Inferior parietal cortex (tissue), 1 donor: ENCODE data around the gene VPS35L.
"Not testable (repeated sequence)": the region's sequence is repeated elsewhere in the genome, so short reads cannot be mapped to it uniquely, and the experiment has no call there.

ENCODE experiments used
- DNase-seq: peaks from one replicate; pipeline ENCODE4 v3.0.0-alpha.2; 2016; ENCODE audit errors: extremely low spot score

The VPS35L gene

DNA sequence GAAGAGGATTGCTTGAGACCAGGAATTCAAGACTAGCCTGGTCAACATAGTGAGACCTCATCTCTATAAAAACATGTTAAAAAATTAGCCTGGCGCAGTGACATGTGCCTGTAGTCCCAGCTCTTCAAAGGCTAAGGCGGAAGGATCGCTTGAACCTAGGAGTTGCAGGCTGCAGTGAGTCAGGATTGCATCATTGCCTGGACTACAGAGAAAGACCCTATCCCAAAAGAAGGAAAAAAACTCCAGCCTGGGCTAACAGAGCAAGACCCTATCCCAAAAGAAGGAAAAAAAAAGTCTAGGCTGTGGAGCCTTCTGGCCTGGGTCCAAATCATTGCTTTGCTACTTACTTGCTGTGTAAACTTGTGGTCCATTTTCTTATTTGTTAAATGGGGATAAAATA lies 26.8 kb upstream of the VPS35L start:
- DNase-seq = no peak

- peak; percentile 75 for DNase-seq
These were observed 22.9 kb upstream of the VPS35L start for GRCh38 chr16:19532601-19533000.

DNA sequence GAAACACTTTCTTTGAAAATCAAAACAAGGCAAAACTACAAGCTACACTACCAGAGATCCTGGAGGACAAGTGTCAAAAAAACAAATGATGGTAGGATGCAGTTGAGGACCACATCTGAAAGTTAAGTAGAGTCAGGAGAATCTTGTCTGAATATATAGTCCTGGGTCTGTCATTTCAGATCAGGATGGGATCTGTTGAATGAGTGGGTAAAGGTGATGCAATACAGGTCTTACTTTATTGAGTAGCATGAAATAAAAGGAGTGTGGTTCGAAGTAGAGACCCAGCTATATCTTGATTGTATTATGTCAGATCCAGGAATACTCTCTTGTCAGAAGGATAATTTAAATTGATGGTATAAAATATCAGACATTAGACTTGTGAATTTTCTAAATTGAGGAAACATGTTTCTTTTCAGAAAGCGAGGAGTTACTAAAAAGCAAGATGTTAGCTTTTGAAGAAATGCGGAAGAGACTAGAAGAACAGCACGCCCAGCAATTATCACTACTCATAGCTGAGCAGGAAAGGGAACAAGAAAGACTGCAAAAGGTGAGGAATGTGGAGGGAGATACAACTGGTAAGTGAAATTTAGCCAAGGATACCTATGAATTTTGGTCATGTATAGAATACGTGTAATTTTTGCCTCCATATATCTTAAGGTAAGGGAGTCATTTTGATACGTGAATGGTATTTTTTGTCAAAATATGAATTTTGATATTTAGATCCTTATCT lies 15.1 kb upstream of the VPS35L start:
- no peak for DNase-seq

DNA sequence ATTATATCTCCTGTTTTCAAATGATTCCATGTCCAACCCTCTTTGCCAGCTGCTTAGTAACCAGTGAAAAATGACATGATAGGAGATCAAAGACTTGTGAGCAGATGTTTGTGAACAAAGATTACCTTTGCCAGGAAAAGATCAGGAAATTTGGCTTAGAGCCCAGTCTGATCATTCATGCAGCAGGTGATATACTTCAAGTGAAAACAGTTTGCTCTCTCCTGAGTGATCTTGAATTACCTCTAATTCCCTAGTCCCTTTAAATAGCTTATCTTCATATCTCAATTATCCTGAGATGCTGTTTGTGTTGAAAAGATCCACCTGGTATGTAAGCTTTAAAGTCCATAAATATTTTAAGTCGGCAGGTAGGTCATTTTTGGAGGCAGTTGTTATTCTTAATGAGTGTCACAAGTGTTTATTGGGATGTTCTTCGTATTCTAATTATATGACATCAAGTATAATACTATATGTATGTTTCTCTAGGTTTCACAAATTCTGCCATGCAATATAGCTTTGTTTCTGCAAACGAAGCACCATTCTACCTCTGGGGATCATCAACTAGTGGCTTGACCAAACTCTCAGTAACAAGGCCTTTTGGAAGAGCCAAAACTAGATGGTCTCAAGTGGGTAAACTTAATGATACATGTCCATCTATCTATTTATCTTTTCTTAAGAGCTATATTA lies 13.2 kb upstream of the VPS35L start:
- DNase-seq = no peak

DNA sequence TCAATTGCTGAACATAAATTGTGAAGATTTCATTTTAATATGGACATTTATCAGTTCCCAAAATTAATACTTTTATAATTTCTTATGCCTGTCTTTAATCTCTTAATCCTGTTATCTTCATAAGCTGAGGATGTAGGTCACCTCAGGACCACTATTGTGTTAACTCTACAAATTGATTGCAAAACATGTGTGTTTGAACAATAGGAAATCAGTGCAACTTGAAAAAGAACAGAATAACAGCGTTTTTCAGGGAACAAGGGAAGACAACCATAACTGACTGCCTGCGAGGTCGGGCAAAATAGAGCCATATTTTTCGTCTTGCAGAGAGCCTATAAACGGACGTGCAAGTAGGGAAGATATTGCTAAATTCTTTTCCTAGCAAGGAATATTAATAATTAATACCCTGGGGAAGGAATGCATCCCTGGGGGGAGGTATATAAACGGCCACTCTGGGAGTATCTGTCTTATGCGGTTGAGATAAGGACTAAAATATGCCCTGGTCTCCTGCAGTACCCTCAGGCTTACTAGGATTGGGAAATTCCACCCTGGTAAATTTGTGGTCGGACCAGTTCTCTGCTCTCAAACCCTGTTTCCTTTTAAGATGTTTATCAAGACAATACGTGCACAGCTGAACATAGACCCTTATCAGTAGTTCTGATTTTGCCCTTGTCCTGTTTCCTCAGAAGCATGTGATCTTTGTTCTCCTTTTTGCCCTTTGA lies 12.1 kb upstream of the VPS35L start:
- not testable (repeated sequence) for DNase-seq

- DNase-seq = no peak
These were observed 7.4 kb upstream of the VPS35L start for GRCh38 chr16:19548144-19548543.

DNA sequence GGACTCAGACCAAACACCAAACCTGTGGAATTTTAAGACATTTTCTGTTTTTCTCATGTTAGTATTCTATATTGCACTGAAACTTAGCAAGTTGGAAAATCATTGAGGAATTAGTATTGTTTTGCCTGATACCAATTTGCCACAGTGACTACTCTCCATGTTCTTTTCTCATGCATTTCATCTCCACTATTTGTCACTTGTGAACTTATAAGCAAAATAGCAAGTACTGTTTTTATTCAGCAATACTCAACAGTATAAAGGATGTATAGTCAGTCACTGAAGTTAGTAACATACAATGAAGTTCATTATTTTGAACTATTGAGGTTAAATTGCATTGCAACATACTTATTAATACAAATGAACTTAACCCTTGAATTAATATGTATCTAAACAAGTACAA lies 5.8 kb upstream of the VPS35L start:
- DNase-seq = no peak

GRCh38 chr16:19555938-19556771 lies 652 bp downstream of the VPS35L start:
- no peak for DNase-seq

- peak; percentile 90 for DNase-seq
These were observed 3.9 kb downstream of the VPS35L start for GRCh38 chr16:19559242-19559910.

DNA sequence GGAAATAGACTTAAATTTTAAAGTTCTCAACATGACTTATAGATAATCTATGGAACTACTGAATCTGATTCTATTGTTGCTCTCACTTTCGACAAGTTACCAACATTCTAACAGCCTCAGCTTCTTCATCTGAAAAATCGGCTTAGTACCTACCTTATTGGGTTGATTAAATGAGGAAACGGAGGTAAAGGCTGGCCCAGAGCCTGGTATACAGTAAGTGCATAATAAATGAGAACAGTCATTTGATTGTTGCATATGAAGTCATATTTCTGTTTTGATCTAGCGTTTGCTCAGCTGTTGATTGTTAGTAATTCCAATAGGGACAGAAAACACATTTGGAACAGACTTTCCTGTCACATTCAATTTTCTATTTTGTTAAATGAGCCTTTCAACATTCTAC lies 4.6 kb downstream of the VPS35L start:
- no peak for DNase-seq

DNA sequence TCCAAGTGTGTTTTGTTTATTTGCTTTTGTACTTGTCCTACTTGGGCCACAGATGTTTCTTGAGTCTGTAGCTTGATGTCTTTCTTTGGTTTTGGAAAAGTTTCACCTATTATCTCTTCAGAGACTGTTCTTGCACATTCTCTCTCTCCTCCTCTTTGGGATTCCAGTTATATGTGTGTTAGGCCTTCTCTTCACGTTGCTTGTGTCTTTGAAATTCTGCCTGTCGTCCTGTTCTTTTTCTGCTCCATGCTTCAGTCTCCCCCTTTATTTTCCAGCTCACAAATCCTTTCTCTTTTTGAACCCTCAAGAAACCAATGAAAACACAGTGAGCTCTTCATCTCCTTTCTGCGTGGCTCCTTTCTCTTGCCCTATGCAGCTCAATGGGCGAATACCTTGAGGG lies 7.9 kb downstream of the VPS35L start:
- no peak for DNase-seq

- no peak for DNase-seq
These were observed 10.9 kb downstream of the VPS35L start for GRCh38 chr16:19566362-19566761.

- DNase-seq = no peak
These were observed 12.1 kb downstream of the VPS35L start for GRCh38 chr16:19567560-19567959.

DNA sequence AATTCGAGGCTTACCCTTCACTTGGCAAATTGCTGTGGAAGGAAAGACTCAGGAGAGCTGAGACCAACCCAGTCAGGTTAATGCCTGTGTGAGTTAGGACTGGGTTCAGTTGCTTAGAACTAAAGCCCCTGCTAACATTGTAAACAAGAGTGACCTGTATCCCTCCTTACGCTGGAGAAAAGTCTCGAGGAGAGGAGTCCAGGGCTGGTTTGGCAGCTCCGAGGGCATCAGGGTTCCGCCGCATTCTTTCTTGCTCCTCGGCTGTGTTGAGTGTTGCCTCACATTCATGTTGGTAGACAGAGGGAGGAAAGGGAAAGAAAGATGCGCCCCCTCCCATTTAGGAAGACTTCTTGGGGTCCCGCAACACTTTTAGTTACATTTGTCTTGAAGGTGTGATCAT lies 18.5 kb downstream of the VPS35L start:
- DNase-seq = no peak

GRCh38 chr16:19574615-19575014 lies 19.1 kb downstream of the VPS35L start:
- no peak for DNase-seq

DNA sequence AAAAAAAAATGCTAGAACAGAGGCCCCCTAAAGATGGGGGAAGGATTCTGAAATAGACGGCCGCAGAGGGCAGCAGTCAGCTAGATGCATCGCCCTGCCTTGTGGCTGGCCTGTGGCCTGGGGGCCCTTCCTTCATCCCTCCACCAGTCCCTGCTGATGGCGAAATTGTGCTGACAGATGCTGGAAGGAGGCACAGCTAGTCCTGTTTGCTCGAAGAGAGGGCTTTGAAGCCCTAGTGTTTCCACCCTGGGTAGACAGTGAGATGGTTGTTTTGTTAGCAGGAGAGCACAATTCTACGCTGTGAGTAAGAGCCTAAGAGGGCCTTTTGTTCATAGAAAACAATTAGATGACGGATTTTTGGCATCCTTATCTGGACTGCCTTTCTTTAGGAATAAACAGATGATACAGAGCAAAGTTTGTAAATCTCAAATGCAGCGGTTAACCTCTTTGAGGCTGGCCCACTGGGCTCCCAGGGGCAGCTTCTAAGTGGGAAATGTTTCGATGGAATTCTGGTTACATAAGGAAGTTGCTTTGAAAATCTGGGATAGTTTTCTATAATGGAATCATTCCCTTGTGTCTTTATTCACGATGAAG lies 23.0 kb downstream of the VPS35L start:
- peak; percentile 89 for DNase-seq

DNA sequence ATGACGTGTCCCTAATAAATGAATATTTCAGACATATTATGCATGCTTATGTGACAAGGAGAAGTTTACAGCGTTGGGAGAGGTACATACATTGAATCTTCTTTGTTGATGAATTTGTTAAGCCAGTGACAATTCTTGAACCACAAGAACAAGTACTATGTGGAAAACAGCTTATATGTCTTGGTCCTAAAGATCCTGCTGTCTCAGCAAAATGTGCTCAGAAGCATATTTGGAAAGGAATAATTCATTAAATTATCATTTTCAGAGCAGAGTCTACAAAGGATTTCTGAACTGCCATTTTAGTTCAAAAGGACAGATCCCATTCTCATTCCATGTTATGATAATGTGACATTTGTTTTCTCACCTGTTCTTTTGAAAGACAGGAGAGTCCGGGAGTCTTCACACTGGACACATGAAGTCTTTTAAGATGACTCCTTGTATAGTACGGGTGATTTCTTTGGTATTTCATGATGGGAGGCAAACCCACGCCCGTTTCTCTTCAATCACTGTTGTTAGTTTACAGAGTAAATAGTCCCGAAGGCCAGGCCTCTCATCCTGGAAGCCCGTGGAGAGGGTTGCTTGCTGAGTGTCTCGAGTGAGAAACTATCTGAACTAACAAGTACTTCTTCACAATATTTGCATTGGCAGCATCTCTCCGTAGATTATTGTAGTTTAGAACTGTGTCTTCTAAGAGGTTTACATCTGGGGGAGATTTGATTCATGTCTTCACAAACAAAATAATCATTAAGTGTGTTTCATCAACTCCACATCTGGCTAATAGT lies 26.7 kb downstream of the VPS35L start:
- no peak for DNase-seq

GRCh38 chr16:19583665-19584300 lies 28.3 kb downstream of the VPS35L start:
- no peak for DNase-seq

GRCh38 chr16:19588661-19589060 lies 33.2 kb downstream of the VPS35L start:
- peak; percentile 62 for DNase-seq

DNA sequence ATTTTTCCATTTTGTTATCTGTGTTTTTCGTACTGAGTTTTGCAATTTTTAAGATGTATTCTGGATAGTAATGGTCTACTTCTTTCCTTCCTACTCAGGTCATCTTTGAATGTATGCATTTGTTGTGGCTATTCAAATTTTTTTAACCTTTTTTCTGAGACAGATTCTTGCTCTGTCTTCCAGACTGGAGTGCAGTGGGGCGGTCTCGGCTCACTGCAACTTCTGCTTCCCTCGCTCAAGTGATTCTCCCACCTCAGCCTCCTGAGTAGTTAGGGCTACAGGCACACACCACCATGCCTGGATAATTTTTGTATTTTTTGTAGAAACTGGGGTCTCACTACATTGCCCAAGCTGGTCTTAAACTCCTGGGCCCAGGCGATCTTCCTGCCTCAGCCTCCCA lies 33.6 kb downstream of the VPS35L start:
- DNase-seq = no peak
